ENCODE measurements around the gene MPRIP.

DNA sequence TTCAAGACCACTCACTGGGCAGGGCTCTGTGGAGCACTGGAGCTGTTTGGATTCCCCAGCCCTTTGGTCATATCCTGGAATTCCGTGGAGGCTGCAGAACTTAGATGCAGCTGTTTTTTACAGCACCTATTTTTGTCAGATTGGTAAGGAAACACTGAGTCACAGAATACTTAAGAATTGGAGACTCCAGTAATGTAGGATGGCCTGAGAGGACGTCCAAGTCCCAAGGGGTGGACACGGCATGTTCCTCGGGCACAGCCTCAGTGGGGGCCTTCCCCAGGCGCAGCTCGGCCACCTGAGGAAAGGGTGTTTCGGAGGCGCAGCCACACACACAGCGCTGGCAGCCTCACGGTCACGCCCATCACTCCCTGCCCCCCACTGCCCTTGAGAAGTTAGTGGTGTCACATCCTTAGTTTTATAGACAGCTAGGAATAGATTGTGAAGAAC lies 149.1 kb downstream of the MPRIP start:
- peak; percentile 91 for TF ChIP-seq JUN (IDR thresholded peaks at IDR 0.05; ENCODE audit: borderline replicate concordance, insufficient read depth, insufficient read length, low read depth)
- peak; percentile 34 for TF ChIP-seq POLR2A (IDR thresholded peaks at IDR 0.05; ENCODE audit: low read depth, low read length)
- TF ChIP-seq CTCF (IDR thresholded peaks at IDR 0.05; ENCODE audit: extremely low read depth in 1 of 2, insufficient read depth in 1 of 2, low read depth in 1 of 2, low read length in 2 of 2), result no peak
- TF ChIP-seq MYC (IDR thresholded peaks at IDR 0.05; ENCODE audit: low read depth, low read length), result no peak
- TF ChIP-seq POLR2AphosphoS5 (IDR thresholded peaks at IDR 0.05; ENCODE audit: insufficient read depth, low read depth, low read length), result peak; percentile 72
- TF ChIP-seq, protein P1, sequence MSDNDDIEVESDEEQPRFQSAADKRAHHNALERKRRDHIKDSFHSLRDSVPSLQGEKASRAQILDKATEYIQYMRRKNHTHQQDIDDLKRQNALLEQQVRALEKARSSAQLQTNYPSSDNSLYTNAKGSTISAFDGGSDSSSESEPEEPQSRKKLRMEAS (IDR thresholded peaks at IDR 0.05; ENCODE audit: insufficient read depth, insufficient read length), result no peak
- TF ChIP-seq EZH2 (IDR thresholded peaks at IDR 0.05; ENCODE audit: borderline replicate concordance, low read depth, low read length, severe bottlenecking), result no peak
- TF ChIP-seq FOS (IDR thresholded peaks at IDR 0.05; ENCODE audit: borderline replicate concordance, insufficient read depth, low read length), result peak; percentile 79

Data from endothelial cell of umbilical vein (primary cell).